H1 (cell line): ENCODE measurements around the gene ANKRD9. TPM values are rescaled to one million over a fixed set of nuclear protein-coding genes. Genes with fewer than 3 reads are reported as not detected.
A peak's percentile ranks its signal among the peaks of the same experiment; 100 is the strongest.

ENCODE experiments used
- CTCF ChIA-PET: fragments of 300-600 bp; sonication (Branson Sonifier 250); formaldehyde crosslinking; loops from one replicate; lab custom pipeline; 2021; ENCODE audit not compliant: partially characterized antibody; lab: Charles Lee
- POLR2A ChIA-PET: fragments of 300-600 bp; sonication (Branson Sonifier 250); formaldehyde crosslinking; loops from one replicate; lab custom pipeline; 2021; ENCODE audit warnings: inconsistent platforms; ENCODE audit not compliant: partially characterized antibody; lab: Charles Lee
- DNase-seq, 2 experiments: peaks; one replicate each; pipeline versions ENCODE4 v3.0.0 to v3.0.0-alpha.2; 2010 to 2022; ENCODE audit warnings: low spot score in 2 of 2, low read depth in 1 of 2, mixed read lengths in 1 of 2
- FAIRE-seq: peaks from 2 replicates; lab custom pipeline; 2011; peaks lifted over from hg19 to GRCh38; lab: Jason Lieb, UNC
- H2AFZ ChIP-seq: 2 replicates; pipeline ENCODE4 v1.8.1; 2012; ENCODE audit warnings: low read length, inconsistent platforms
- H2AK5ac ChIP-seq: 2 replicates; pipeline ENCODE4 v1.6.1; 2013; ENCODE audit warnings: low read depth, low read length
- H2BK120ac ChIP-seq: replicated peaks from 2 replicates; pipeline ENCODE3; 2013; ENCODE audit warnings: low read depth, low read length, inconsistent platforms
- H2BK12ac ChIP-seq: 2 replicates; pipeline ENCODE4 v1.6.1; 2013; ENCODE audit warnings: low read depth, low read length
- H2BK15ac ChIP-seq: 2 replicates; pipeline ENCODE4 v1.6.1; 2013; ENCODE audit warnings: low read length
- H2BK20ac ChIP-seq: 2 replicates; pipeline ENCODE4 v1.6.1; 2013; ENCODE audit warnings: low read length
- H2BK5ac ChIP-seq: 2 replicates; pipeline ENCODE4 v1.6.1; 2013; ENCODE audit warnings: low read depth, low read length
- H3K14ac ChIP-seq: 2 replicates; pipeline ENCODE4 v1.6.1; 2013; ENCODE audit warnings: inconsistent platforms; ENCODE audit not compliant: insufficient read length
- H3K18ac ChIP-seq: 2 replicates; pipeline ENCODE4 v1.6.1; 2013; ENCODE audit warnings: low read length; ENCODE audit errors: extremely low read depth
- H3K23ac ChIP-seq: 2 replicates; pipeline ENCODE4 v1.6.1; 2013; ENCODE audit warnings: inconsistent platforms; ENCODE audit not compliant: insufficient read length
- H3K23me2 ChIP-seq: 2 replicates; pipeline ENCODE4 v1.6.1; 2013; ENCODE audit warnings: low read depth, low read length
- H3K27ac ChIP-seq: 2 replicates; pipeline ENCODE4 v1.6.1; 2011; ENCODE audit warnings: low read depth, low read length, inconsistent platforms
- H3K27me3 ChIP-seq, 4 experiments: replicated peaks in 1 of 4; 1 replicate in 1 of 4; 2 replicates in 3 of 4; pipeline versions ENCODE4 v1.6.1 to v1.8.1; 2011 to 2013; ENCODE audit warnings: low read length in 3 of 4, mild to moderate bottlenecking in 3 of 4, inconsistent platforms in 2 of 4, mixed read lengths in 2 of 4, moderate library complexity in 1 of 4; ENCODE audit not compliant: control insufficient read depth in 3 of 4, insufficient read depth in 3 of 4; ENCODE audit errors: extremely low read depth in 1 of 4
- H3K36me3 ChIP-seq, 4 experiments: 2 replicates each; pipeline versions ENCODE4 v1.6.1 to v1.8.1; 2011 to 2013; ENCODE audit warnings: mild to moderate bottlenecking in 4 of 4, low read length in 3 of 4, moderate library complexity in 2 of 4, control low read depth in 1 of 4, inconsistent platforms in 1 of 4; ENCODE audit not compliant: insufficient read depth in 4 of 4, control insufficient read depth in 2 of 4
- H3K4ac ChIP-seq: replicated peaks from 2 replicates; pipeline ENCODE3; 2013; ENCODE audit warnings: low read length, low read depth, mixed read lengths, inconsistent platforms; ENCODE audit not compliant: insufficient read length
- H3K4me1 ChIP-seq, 4 experiments: replicated peaks in 1 of 4; 1 replicate in 1 of 4; 2 replicates in 3 of 4; pipeline versions ENCODE4 v1.6.1 to v1.8.1; 2011 to 2013; ENCODE audit warnings: low read length in 3 of 4, inconsistent platforms in 2 of 4, mixed read lengths in 1 of 4; ENCODE audit not compliant: insufficient read depth in 4 of 4, control insufficient read depth in 3 of 4
- H3K4me2 ChIP-seq, 2 experiments: 2 replicates each; pipeline versions ENCODE4 v1.6.1 to v1.8.1; 2011 to 2013; ENCODE audit warnings: low read depth in 2 of 2, low read length in 2 of 2, control low read depth in 1 of 2, inconsistent platforms in 1 of 2, mild to moderate bottlenecking in 1 of 2; ENCODE audit not compliant: insufficient read depth in 1 of 2
- H3K4me3 ChIP-seq, 4 experiments: fragments of 200-600, 300-600 bp in 1 of 4; sonication (generic), shearing (Covaris generic), sonication (Bioruptor Twin) in 1 of 4; 2 replicates each; pipeline versions ENCODE4 v1.5.1 to v1.8.1; 2011 to 2016; ENCODE audit warnings: low read length in 4 of 4, low read depth in 3 of 4, control low read depth in 2 of 4, inconsistent platforms in 2 of 4, mild to moderate bottlenecking in 2 of 4, mixed read lengths in 1 of 4, moderate library complexity in 1 of 4; ENCODE audit not compliant: insufficient read depth in 2 of 4; ENCODE audit errors: extremely low read depth in 1 of 4
- H3K56ac ChIP-seq: replicated peaks from 2 replicates; pipeline ENCODE3; 2013; ENCODE audit warnings: low read depth, mild to moderate bottlenecking, mixed read lengths, low read length, inconsistent platforms; ENCODE audit not compliant: insufficient read length
- H3K79me1 ChIP-seq: 2 replicates; pipeline ENCODE4 v1.6.1; 2013; ENCODE audit warnings: low read depth, low read length, control low read depth
- H3K79me2 ChIP-seq, 2 experiments: 2 replicates each; pipeline versions ENCODE4 v1.6.1 to v1.8.1; 2012 to 2013; ENCODE audit warnings: low read length in 2 of 2, mild to moderate bottlenecking in 2 of 2, inconsistent platforms in 1 of 2; ENCODE audit not compliant: insufficient read depth in 2 of 2, control insufficient read depth in 1 of 2
- H3K9ac ChIP-seq, 4 experiments: replicated peaks in 1 of 4; 1 replicate in 1 of 4; 2 replicates in 3 of 4; pipeline versions ENCODE4 v1.6.1 to v1.8.1; 2011 to 2013; ENCODE audit warnings: low read depth in 3 of 4, low read length in 3 of 4, control low read depth in 2 of 4, mild to moderate bottlenecking in 2 of 4, moderate library complexity in 2 of 4, inconsistent platforms in 1 of 4; ENCODE audit errors: extremely low read depth in 1 of 4
- H3K9me3 ChIP-seq, 2 experiments: 2 replicates each; pipeline versions ENCODE4 v1.6.1 to v1.8.1; 2012 to 2013; ENCODE audit warnings: mild to moderate bottlenecking in 2 of 2, moderate library complexity in 2 of 2, control low read depth in 1 of 2, inconsistent platforms in 1 of 2, low read depth in 1 of 2, low read length in 1 of 2, mixed read lengths in 1 of 2; ENCODE audit not compliant: insufficient read depth in 2 of 2
- H4K20me1 ChIP-seq, 2 experiments: replicated peaks in 1 of 2; 2 replicates each; pipeline versions ENCODE3 to v1.8.1; 2011 to 2013; ENCODE audit warnings: inconsistent platforms in 2 of 2, low read length in 2 of 2, mild to moderate bottlenecking in 1 of 2; ENCODE audit not compliant: insufficient read depth in 2 of 2, control insufficient read depth in 1 of 2
- H4K5ac ChIP-seq: 2 replicates; pipeline ENCODE4 v1.6.1; 2013; ENCODE audit warnings: low read length, low read depth, mixed read lengths, inconsistent platforms; ENCODE audit not compliant: insufficient read length
- H4K8ac ChIP-seq: 2 replicates; pipeline ENCODE4 v1.8.0; 2013; ENCODE audit warnings: mild to moderate bottlenecking, moderate library complexity, low read length, inconsistent platforms; ENCODE audit not compliant: insufficient read depth; ENCODE audit errors: extremely low read depth
- H4K91ac ChIP-seq: replicated peaks from 2 replicates; pipeline ENCODE3; 2013; ENCODE audit warnings: low read length, mixed read lengths, inconsistent platforms; ENCODE audit not compliant: insufficient read length
- BACH1 ChIP-seq: IDR thresholded peaks from 2 replicates; pipeline ENCODE4 v1.6.1; 2012; ENCODE audit warnings: low read length, improper control_type of control experiment
- BRCA1 ChIP-seq: IDR thresholded peaks from 2 replicates; pipeline ENCODE4 v1.6.1; 2012; ENCODE audit warnings: low read depth, low read length, improper control_type of control experiment
- EP300 ChIP-seq, 2 experiments: IDR thresholded peaks; 1 replicate in 1 of 2; 2 replicates in 1 of 2; pipeline ENCODE4 v1.6.1; 2011 to 2012; ENCODE audit warnings: low read depth in 2 of 2, low read length in 2 of 2, mild to moderate bottlenecking in 2 of 2, borderline replicate concordance in 1 of 2, inconsistent platforms in 1 of 2, moderate library complexity in 1 of 2
- NANOG ChIP-seq: IDR thresholded peaks from 2 replicates; pipeline ENCODE4 v1.6.1; 2011; ENCODE audit warnings: low read length, low read depth, mild to moderate bottlenecking, inconsistent platforms; ENCODE audit not compliant: insufficient read depth, poor library complexity, severe bottlenecking
- SP1 ChIP-seq: IDR thresholded peaks from 2 replicates; pipeline ENCODE4 v1.6.1; 2011; ENCODE audit warnings: low read depth, low read length
- SP2 ChIP-seq: IDR thresholded peaks from 2 replicates; pipeline ENCODE4 v1.6.1; 2012; ENCODE audit warnings: mild to moderate bottlenecking, low read length, inconsistent platforms
- SRF ChIP-seq: IDR thresholded peaks from 2 replicates; pipeline ENCODE4 v1.6.1; 2011; ENCODE audit warnings: mild to moderate bottlenecking, low read depth, low read length, moderate library complexity
- TCF12 ChIP-seq: IDR thresholded peaks from 2 replicates; pipeline ENCODE4 v1.6.1; 2011; ENCODE audit warnings: low read depth, mild to moderate bottlenecking, low read length
- WGBS, 2 experiments: shearing (Covaris generic) in 1 of 2; methylation state at CpG; one replicate each; pipeline versions ENCODE4 v1.1.6 to v1.1.7; 2013 to 2015; ENCODE audit warnings: low lambda C conversion rate in 2 of 2, mixed read lengths in 2 of 2, inconsistent platforms in 1 of 2, low coverage in 1 of 2, missing lambda C conversion rate in 1 of 2; ENCODE audit not compliant: insufficient replicate concordance in 2 of 2, insufficient coverage in 1 of 2, insufficient read length in 1 of 2; ENCODE audit errors: extremely low coverage in 1 of 2, missing lambda C conversion rate in 1 of 2; 5-methylcytosine and 5-hydroxymethylcytosine counted together
- long read RNA-seq, 2 experiments: library from RNA in 1 of 2; library from capped mRNA in 1 of 2; stranded (forward); transcript quantifications; one replicate each; pipeline ENCODE4 v2.0.0, GENCODE V29; 2021; ENCODE audit warnings: inconsistent platforms in 1 of 2
- polyA minus RNA-seq, 3 experiments: library from RNA; depleted of rRNA, polyadenylated mRNA; stranded (reverse); fragments of >200 nt; gene quantifications; 1 replicate in 2 of 3; 2 replicates in 1 of 3; pipeline ENCODE4 v1.2.3, GENCODE V29; 2011
- polyA plus RNA-seq, 7 experiments: library from polyadenylated mRNA; depleted of rRNA in 3 of 7; stranded (reverse) in 5 of 7; unstranded in 2 of 7; fragments of >200 nt in 5 of 7; fragments of 200-250 nt in 2 of 7; gene quantifications; 1 replicate in 5 of 7; 2 replicates in 1 of 7; 4 replicates in 1 of 7; pipeline versions ENCODE4 v1.2.1 to v1.2.3, GENCODE V29; 2011 to 2013; ENCODE audit warnings: missing spikeins in 2 of 7, mixed read lengths in 2 of 7
- total RNA-seq: library from RNA; stranded (reverse); fragmentation: NEBNext Ultra II Directional; extraction: Animal tissue kit (Norgen Biotek cat#: 25700); gene quantifications from 2 replicates; pipeline ENCODE4 v1.2.1, GENCODE V29; 2021

The ANKRD9 gene
- total RNA-seq, result 35.0 and 37.0 TPM in 2 replicates
- polyA plus RNA-seq (2011; rRNA removed), result 41.8 and 47.5 TPM in 2 replicates
- polyA plus RNA-seq (2011; cell fraction: cytosol; rRNA removed), result 59.7 TPM
- polyA plus RNA-seq (2011; cell fraction: nucleus; rRNA removed), result 105 TPM
- 16.8 to 27.7 TPM (median 25.7 TPM) in 4 replicates for polyA plus RNA-seq (2012, experiment 1 of 2)
- polyA plus RNA-seq (2012, experiment 2 of 2), result 11.8 TPM
- 20.3 TPM for polyA plus RNA-seq (2013, experiment 1 of 2)
- polyA plus RNA-seq (2013, experiment 2 of 2), result 18.9 TPM
- 7.0 and 8.6 TPM in 2 replicates for polyA minus RNA-seq (2011; rRNA and poly(A)+ RNA removed)
- polyA minus RNA-seq (2011; cell fraction: cytosol; rRNA and poly(A)+ RNA removed), result 22.1 TPM
- polyA minus RNA-seq (2011; cell fraction: nucleus; rRNA and poly(A)+ RNA removed), result 26.5 TPM
- long read RNA-seq, experiment 1, full-length matches to known transcripts, result 24 of 47 reads
- long read RNA-seq, experiment 1, partial matches to known transcripts, result 3 of 47 reads
- long read RNA-seq, experiment 1, other reads (novel, unspliced or antisense), result 20 of 47 reads
- long read RNA-seq, experiment 2, partial matches to known transcripts, result 0 of 4 reads
- long read RNA-seq, experiment 2, other reads (novel, unspliced or antisense), result 4 of 4 reads

DNA sequence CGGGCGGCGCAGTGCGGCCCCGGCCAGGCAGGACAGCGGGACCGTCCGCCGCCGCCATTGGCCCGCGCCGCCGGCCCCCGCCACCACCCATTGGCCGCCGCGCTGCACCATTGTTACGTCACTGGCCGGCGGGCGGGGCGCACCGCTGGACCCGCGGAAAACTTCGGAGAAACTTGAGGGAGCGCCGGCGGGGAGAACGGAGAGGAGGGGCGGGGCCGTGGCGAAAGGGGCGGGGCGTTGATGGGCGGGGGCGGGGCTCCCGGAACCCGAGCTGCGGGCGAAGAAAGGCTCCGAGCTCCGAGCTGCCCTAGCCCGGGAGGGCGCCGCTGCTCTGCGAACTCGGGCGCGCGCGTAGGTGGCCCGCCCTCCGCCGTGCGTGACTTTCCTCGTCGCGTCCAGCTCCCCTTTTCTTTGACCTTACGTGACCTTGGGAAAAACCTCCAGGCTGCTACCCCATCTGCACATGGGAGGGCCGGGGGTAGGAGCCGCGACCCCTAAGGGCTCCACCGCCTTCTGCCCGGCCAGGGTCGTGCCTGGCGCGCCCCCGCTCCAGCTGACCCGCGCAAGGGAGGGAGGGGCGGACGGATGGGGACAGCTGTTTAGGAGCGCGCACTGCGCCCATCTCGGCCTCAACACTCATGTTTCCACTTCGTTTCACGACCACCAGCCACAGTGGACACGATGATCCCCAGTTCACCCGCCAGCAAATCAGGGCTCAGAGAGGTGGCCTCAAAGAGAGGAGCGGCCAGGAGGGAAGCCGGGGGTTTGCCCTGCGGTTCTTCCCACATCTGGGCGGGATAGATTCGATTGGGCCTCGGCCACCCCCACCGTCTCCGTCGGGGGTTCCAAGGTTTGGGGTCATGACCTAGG, at the start of gene ANKRD9:
Gene ANKRD9, minus strand, starts transcription at position 31 of the 870 bp plus-strand sequence. CDS start 1,887 bp downstream, outside the sequence.
- Histone ChIP-seq H3K27me3 (no peaks in the 10 kb centered on the region), H3K9ac (peak within 1 kb of the TSS; percentile 56 to 77 (median 68)), H4K20me1 (peaks cover 0 to 1% of the 10 kb centered on the region in 2 experiments), H2AK5ac (no peak within 1 kb of the TSS), H2BK120ac (no peak within 1 kb of the TSS), H3K79me1 (peaks cover 5% of the 10 kb centered on the region; the same call in 1 of the 2 replicates), H3K4me2 (peak within 1 kb of the TSS; percentile 93 to 99), H3K4ac (peak within 1 kb of the TSS; percentile 62), H2BK15ac (peak within 1 kb of the TSS; percentile 88), H2BK5ac (peak within 1 kb of the TSS; percentile 35; the same call in 1 of the 2 replicates), H3K27ac (no peak within 1 kb of the TSS), H3K4me3 (peak within 1 kb of the TSS; percentile 67 to 92 (median 68)), H4K91ac (peak within 1 kb of the TSS; percentile 61), H3K23ac (no peak within 1 kb of the TSS), H2BK12ac (peak within 1 kb of the TSS; percentile 27; the same call in 1 of the 2 replicates), H2BK20ac (0 out of 2 replicates have a peak within 1 kb of the TSS, but pooled peaks have one; percentile 32), H3K9me3 (no peaks in the 10 kb centered on the region), H3K56ac (peak within 1 kb of the TSS; percentile 60), H3K23me2 (peaks cover 12% of the 10 kb centered on the region; the same call in 1 of the 2 replicates), H2AFZ (peak within 1 kb of the TSS; percentile 67; the same call in 1 of the 2 replicates), H3K4me1 (peaks cover 0 to 16% (median 11%) of the 10 kb centered on the region in 4 experiments; a peak in 6 of 7 replicates), H3K79me2 (no peaks in the 10 kb centered on the region), H3K36me3 (peaks cover 0 to 13% (median 6%) of the 10 kb centered on the region in 4 experiments; a peak in 6 of 8 replicates), H3K14ac (no peak within 1 kb of the TSS), H4K5ac (peak within 1 kb of the TSS; percentile 96), H3K18ac (peak within 1 kb of the TSS; percentile 75), H4K8ac (peak within 1 kb of the TSS; percentile 91)
- 1% methylated on average over 43 of the region's 91 CpGs; no CpG with 5 or more reads in 1 of the 2 experiments for WGBS, 2 experiments
- DNase-seq (peak; percentile 57 to 94), FAIRE-seq (no peak)
- CTCF ChIA-PET, result interaction anchor here (1.3 to 2.0 kb wide), 3 partner anchors 10 to 84 kb away, joined by 5 to 6 read pairs (median 5); no protein-coding TSS in a partner anchor
- POLR2A ChIA-PET, result interaction anchor here (0.9 to 1.2 kb wide), 4 partner anchors 13 to 81 kb away, joined by 3 to 6 read pairs (median 4); no protein-coding TSS in a partner anchor
- TF ChIP-seq NANOG (no peak), SP1 (no peak), EP300 (IDR thresholded peaks at IDR 0.05; ENCODE audit: borderline replicate concordance in 1 of 2, low read depth in 2 of 2, low read length in 2 of 2) (no peak), BACH1 (no peak), SP2 (no peak), TCF12 (no peak), SRF (no peak), BRCA1 (no peak)
